ENCODE results near the gene CDC42BPG.

Gene CDC42BPG

DNA sequence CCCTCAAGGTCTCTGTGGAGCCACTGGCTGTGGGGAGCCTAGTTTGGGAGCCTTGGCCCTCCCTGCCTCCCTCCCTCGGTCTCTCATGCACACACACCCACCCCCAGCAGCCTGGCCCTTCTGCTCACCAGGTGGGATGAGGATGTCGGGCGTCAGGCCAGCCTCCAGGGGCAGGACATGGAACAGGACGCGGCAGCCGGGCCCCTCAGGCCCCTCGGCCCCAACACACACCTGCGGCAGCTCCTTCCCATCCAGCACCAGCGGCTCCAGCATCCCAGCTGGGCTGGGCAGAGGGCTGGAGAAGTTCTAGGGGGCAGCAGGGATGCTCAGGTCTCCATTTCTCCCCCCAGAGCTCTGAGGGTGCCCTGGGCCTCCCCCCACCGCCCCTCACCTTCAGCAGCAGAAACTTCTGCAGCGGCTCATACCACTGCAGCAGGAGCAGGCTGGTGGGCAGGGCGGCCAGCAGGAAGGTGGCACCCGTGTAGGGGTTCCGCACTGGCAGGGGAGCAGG is 52.6 kb downstream of the CDC42BPG start:
- DNase-seq (ENCODE audit: low read depth in 2 of 2) = no peak

DNA sequence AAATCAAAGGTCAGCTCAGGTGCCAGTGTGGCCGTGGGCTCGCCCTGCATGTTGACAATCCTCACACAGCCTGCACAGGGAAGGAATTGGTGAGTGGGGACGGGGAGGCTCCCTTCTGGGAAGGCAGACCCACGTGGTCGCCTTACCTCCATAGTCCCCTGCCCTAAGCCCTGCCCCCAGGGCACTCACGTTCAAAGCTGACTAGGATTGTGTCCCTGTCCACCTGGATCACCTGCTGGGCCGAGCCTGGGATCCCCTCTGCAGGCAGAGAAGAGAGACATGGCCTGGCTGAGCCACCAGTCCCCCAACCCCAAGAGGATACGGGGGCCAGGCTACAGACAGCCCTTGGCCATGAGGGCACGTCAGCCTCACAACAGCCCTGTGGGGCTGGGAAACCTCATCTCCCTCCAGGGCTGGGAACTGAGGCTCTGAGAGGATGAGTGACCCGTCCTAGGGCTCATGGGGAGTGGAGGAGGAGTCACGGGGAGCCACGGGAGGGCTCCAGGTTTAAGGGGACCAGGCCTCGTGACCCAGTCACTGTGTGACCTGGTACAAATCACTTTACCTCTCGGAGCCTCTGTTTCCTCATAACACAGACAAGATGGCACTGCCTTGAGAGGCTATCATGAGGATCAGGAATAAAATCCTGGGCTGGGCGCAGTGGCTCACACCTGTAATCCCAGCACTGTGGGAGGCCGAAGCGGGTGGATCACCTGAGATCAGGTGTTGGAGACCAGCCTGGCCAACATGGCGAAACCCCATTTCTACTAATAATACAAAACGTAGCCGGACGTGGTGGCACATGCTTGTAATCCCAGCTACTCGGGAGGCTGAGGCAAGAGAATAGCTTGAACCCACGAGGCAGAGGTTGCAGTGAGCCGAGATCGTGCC is 54.0 kb downstream of the CDC42BPG start:
- no peak for DNase-seq (ENCODE audit: low read depth in 2 of 2)

DNA sequence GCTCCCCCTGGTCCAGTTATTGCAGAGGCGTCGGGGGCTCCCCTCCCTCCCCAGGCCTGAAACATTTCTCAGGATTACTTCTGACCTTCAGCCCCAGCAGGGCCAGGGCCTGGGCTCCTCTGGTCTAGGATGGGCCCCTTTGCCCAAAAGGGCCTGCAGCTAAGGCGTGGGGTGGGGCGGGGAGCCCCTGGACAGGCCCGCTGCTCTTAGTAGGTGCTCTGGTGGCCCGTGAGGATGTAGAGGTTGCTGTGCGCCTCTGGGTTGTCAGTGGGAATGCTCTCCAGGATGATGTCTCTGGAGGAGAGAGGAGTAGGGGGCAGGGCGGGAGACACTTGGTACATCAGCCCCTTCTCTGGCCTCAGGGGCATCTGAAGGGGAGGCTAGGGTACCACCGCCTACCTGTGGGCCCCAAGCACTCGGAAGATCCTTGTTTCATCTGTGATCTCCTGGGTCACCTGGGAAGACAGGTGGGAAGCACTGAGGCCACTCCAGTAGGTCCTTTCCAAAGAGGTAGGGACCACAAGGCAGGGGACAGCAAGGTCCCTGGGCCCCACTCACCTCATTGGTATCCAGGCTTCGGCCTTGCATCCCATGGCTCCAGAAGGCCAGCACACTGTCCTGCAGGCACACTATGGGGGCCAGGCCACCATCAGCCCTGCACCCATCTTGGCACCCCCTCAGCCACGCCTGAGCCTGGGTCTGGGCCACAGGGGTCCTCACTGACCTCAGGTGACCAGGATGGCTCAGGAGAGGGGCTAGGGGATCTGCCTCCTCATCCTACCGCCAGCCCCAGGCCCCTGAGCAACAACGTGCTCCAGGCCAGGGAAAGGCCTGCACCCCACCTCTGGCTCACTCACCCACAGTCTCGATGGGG is 54.9 kb downstream of the CDC42BPG start:
- DNase-seq (ENCODE audit: low read depth in 2 of 2) = no peak

DNA sequence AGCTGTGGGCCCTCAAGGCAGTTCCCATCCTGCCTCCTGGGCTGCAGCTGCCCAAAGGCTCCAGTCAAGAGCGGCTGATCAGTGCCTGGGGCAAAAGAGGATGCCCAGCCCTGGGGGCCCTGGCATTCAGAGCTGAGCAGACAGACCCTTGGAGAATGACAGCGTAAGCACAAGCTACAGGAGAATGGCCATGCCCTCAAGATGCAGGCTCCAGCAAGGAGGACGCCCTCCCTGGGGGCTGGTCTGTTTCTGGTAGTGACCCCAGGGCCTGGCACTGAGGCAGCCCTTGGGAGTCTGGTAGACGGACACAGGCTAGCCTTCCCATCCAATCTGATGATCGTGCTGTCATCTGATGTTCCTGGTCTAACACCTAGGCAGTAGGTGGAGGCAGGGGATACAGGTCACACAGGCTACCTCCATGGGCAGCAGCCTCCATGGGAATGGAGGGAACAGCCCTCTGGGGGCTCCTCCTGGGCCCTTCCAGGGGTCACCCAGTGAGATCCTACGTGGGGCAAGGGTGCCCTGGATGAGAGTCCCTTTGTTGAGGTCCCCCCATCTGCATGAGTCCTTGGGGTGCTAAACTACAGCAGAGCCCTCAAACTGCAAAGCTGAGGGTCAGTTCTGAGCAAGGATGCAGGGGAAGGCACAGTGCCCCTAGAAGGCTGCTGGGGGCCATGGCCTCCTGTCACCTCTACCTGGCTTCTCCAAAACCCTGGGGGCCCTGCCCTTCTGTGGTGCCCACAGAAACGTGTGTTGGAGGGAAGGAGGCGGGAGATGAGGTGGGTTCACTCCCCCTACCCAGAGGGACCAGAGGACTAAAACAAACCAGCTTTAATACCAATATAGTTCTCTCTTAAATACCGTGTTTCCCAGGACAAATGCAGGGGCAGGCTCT is 55.9 kb downstream of the CDC42BPG start:
- DNase-seq (ENCODE audit: low read depth in 2 of 2) = no peak

DNA sequence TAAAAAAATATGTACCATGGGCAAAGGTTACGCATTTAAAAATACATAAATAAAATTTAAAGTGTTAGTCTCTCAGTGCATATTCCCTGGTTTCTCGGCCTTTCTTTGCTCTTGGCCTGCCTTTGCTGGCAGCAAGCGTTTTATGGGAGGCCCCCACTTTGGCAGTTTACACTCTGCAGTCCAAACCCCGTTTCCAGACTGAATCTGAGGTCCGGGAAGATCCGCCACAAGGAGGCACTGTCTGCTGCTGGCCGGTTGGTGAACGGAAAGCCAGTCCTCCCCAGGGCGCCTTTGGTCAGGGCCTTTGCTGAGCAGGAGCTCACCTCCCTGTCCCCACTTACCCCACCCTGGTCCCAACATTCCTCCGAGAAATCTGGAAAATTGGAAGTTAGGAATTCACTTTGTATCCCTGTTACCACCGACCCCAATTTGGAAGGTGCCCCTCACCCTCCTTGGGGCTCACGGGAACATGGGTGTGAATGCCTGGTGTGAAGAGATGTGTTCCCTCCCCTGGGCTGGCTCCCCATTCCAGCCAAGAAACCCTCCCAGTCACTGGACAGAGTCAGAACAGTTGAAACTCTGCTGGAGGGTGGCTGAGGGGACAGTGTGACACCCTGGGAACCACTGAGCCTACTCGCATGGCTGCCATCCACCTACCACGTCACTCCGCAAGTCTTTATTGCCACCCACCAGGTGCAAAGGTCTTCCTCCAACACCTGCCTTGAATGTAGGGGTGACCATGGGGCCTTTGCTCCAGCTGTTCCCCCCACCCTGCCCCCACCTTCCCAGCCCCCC is 56.7 kb downstream of the CDC42BPG start:
- DNase-seq (ENCODE audit: low read depth in 2 of 2) = peak in 1 of 2 donors; percentile 25

DNA sequence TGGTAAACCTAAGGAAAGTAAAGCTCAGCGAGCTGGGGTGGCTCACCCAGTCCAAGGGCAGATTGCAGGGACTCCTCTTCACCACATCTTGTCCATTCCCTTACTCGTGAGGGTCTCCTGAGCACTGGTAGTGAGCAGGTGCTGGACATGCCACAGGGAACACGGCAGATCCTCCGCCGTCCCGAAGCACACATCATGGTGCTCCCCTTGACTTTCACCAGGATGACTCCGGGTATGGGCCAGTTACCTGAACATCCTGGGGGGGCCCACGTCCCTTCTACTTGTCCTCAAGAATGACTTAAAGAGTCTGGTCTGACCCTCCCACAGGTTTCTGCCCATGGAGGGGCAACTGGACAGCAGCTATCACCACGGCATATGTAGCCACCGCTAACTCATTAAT is 58.1 kb downstream of the CDC42BPG start:
- no peak for DNase-seq (ENCODE audit: low read depth in 2 of 2)

DNA sequence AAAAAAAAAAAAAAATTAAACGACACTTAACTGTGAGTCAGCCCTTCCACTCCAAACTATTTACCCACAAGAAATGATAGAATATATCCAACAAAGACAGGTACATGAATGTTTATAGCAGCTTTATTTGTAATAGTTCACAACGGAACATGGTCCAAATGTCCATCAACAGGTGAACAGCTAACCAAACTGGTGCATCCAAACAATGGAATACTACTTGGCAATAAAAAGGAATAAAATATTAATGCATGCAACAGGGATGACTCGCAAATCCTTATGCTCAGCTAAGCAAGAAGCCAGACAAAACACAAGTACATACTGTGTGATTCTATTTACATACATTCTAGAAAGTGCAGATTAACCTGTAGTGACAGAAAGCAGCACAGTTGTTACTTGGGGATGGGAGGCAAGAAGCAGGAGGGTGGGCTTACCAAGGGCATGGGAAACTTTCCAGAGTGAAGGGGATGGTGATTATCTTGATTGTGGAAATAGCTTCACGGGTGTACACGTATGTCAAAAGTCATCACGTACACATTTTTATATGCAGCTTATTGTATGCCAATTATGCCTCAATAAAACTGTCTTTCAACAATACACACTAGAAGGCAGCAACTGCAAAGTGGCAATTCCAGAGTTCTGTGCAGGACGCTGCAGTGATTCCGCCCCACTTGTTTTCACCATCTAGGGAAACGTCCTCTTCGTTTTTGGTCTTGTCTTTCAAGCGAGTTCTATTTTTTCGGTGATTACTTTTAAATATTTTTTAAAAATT is 59.5 kb downstream of the CDC42BPG start:
- no peak for DNase-seq (ENCODE audit: low read depth in 2 of 2)

DNA sequence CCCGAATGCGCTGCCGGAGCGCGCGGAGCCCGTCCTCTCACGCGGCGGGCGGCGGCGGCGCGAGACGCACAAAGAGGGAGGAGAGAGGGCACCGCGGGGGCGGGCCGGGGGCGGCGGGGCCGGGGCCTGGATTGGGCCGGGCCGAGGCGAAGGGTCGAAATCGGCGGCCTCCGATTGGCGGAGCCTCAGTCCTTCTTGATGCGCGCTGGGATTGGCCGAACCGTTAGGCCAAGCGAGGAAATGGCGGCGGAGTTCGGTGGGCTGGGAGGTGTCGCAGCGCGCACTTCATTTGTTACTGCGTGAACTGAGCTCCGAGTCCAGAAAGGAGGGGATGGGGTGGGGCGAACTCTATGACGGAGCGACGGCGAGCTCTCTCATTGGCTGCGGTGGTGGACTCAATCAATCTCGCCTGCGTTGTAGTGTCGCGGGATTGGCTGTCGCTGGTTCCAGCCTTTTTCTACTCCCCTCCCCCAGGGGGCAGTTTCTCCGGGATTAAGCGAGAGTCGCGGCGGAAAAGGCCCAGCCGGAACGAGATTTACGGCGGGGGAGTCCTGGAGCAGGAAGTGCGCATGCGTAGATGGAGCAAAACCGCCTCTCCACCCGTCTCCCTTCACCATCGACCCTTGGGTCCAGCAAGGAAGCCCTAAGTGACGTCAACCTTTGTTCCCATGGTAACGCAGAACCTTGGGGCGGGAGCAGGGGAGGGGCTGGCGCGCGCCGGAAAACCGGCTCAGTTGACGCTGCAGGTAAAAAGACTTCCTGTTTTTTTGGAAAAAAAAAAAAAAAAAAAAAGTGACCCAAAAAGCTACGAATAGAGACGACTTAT is 65.8 kb downstream of the CDC42BPG start, which contains the start of gene SF1:
SF1 (minus strand) TSS at position 70 of the 826 bp plus-strand sequence. CDS start 150 bp downstream, outside the sequence.
- DNase-seq (ENCODE audit: low read depth in 2 of 2) = peak; percentile 98 to 99

DNA sequence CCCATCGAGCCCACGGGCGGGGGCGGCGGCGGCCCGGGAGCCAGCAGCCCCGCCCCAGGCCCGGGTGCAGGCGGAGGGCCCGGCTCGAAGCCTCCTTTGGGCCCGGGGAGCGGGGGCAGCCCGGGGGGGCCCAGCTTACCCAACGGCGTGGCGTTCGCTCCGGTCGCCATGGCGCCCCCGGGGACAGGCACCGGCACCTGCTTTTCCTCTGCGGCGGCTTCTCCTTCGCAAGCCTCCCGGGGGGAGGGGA is 66.3 kb downstream of the CDC42BPG start:
- no peak for DNase-seq (ENCODE audit: low read depth in 2 of 2)

DNA sequence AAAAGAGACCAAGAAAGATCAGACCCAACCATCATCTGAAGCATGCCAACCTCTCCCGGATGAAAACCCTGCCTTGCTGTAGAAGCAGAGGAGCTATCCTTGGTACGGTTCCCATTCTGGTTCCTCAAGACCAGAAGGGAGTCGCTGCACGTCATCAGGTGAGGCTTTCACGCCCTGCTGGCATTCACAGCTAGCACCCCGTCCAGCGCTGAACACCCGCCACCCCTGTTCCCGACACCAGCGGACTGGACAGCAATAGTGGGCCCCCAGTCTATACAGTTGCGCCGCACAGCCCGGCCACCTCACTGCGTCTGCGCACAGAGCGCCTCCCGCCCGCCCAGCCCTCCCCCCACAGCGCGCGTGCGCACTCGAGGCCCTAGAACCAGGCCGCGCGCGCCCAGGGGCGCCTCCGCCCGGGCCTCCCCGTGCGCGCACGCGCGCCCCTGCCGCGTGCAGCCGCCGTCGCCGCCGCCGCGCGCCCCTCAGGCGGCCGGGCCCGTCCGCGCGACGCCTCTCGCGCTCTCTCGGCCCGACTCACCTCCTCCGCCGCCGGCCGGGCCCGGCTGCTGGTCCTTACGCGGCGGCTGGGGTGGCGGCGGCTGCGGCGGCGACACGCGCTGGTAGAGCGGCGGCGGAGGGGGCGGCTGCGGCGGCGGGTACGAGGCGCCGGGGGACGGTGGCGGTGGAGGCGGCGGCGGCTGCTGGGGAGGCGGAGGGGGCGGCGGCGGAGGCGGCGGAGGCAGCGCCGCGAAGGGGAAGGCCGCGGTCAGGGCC is 66.8 kb downstream of the CDC42BPG start:
- DNase-seq (ENCODE audit: low read depth in 2 of 2) = peak; percentile 49 to 77

DNA sequence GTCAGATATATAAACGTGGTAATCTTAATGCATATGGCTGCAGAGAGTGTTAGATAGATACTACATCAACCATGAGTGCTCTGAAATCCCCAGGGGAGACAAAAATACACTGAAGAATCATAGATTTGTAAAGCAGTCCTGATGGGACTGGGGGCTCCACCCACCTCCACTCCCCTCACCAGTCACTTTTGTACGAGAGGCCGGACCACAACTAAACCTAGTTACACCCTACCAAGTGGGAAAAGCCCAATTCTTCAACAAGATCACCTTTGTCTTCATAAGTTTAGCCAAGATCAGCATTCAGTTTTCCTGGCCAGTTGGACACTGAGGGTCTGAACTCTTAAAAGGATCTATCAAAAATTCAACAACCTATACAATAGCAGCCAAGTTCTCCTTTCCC is 67.6 kb downstream of the CDC42BPG start:
- no peak for DNase-seq (ENCODE audit: low read depth in 2 of 2)

DNA sequence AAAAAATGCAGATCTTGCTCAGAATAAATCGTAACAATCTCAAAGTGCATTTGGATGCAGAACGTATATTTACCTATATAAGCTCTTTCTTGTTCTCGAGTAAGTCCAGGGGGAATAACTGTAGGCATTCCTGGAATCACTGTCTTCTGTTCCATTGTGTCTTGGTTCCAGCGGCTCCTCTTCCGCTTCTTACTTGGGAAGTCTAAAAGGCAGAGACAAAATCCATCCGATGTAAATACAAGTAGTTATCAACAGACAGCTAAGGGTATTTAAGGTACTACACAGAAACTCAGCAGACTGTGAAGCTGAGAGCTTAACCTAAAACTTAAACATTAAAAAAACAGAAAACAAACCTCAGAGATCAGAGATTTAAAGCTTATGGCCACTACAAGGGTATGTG is 68.0 kb downstream of the CDC42BPG start:
- no peak for DNase-seq (ENCODE audit: low read depth in 2 of 2)

DNA sequence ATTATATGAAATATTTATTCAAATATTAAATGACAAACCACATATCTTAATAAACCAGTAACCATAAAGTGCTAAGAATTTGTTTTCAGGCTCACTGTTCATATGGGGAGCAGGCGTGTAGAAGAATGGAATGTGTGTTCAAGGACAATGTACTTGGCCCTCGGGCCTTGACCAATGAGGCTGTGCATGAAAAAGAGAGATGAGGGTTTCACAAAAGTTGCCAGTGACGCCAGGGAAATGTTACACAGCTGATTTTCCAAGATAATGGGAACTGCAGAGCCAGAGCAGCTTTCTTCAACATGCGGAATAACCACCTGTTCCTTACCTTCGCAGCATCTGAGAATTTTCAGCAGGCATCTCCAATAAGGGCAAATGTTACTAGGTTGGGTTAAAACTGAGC is 70.3 kb downstream of the CDC42BPG start:
- no peak for DNase-seq (ENCODE audit: low read depth in 2 of 2)
